ENCODE data around the gene NOVA2.

Gene NOVA2

DNA sequence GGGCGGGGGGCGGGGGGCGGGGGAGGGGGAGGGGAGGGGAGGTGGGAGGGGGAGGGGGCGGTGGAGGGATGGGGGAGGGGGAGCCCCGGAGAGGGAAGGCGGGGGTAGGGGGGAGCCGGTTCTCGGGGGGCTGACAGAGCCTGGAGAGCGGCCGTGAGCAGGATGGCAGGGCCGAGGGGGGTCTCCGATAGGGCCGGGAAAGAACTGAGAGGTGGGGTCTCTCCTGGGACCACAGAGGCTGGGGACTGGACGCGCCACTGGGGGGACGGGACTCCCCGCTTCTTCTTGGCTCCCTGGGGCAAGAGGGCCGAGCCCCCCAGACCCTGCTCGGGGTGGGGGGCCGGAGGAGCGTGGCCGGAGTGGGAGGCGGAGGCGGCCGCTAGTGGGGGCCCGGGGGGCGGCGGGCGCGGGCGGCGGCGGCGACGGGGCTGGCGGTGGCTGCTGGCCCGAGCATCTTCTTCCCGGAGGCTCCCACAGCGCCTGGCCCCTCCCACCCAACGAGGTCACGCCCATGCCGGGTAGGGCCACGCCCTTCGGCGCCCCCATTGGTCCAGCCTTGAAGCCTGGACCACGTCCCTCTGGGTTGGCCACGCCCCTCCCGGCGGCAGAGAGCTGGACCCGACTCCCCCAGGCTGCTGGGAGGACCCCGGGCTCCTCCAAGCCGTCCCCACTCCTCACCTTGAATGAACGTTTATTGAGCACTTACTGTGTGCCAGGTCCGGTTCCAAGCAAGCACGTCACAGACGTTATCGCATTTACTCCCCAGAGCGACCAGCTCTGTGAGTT, at the start of gene NOVA2:
TSS of gene NOVA2 (minus strand) at position 313 of the 786 bp plus-strand sequence. CDS start 514 bp downstream, outside the sequence.
- peak; percentile 17 to 22 for DNase-seq

- no peak for DNase-seq
These were observed 49.7 kb upstream of the NOVA2 start for GRCh38 chr19:46023311-46023779.

DNA sequence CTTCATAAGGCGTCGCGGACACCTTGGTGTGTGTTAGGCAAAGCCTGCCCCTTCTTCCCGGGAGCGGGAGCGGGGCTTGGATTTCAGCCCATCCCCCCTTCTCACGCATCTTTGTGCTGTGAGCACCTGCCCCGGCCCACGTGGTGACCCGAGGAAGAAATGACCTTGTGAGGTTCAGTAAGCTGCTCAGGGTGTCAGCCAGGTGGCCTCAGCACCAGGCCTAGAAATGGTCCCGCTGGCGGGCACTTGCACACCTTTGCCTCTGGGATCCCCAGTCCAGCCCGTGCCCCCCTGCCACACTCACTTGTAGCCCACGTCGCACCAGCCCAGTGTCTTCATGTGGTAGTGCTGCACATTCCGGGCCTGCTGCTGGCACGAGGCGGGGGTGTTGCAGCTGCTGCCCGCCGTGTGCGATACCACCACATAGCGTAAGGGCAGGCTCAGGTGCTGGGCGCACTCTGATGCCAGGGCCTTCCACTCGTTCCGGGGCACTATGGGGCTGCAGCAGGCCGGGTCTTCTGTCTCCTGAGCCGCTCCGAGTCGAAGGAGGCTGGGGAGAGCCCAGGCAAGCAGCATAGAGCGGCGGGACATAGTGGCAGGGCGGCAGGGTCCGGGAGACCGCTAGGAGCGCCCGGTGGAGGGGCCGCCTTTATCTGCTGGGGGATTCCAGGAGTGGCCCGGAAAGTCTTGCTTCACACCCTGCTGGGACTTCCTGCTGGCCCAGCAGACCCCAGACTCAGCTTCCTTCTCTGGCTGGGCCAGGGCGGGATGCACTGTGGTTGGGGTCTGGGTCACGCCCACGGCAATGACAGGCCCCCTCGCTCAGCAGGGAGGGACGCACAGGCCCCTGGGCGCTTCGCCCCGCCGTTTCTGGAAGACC, 49.0 kb upstream of the NOVA2 start, which contains the start of gene PGLYRP1:
TSS of gene PGLYRP1 (minus strand) at position 623 of the 880 bp plus-strand sequence. CDS start at position 591, 32 bp downstream.
- DNase-seq = no peak

GRCh38 chr19:46022061-46022430, 48.4 kb upstream of the NOVA2 start:
- DNase-seq = no peak

DNA sequence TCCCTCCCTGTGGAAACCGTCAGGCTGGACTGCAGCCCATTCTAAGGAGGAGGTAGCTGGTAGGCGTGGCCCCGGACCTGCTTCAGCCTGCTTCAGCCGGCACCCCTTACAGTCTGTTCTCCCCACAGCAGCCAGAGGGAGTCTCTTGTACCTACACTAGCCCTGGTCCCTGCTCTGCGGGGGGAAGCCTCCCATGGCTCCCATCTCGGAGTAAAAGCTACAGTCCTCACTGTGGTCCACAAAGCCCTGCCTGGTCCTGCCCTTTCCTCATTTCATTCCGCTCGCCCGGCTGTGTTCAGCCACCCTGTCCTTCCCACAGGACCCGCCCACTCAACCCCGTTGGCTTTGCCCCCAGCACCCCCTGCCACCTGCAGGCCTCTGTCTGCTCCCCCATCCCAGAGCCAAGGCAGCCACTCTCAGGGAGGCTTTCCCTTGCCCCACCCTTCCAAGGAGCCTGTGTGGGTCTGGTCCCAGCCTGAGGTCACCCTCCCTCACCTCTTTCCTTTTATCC, 47.9 kb upstream of the NOVA2 start:
- DNase-seq = no peak

DNA sequence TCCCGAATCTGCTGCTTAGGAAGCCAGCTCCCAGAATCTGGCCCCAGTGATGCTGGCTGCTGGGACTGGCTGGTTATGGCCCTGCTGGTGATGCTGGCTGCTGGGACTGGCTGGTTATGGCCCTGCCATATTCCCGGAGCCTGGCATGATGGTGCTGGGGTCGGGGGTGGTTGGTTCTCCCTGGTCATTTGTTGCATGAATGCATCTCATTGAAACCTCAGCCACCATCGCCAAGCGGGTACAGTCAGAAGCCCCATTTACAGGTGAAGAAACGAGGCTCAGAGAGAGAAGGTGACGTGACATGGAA, 47.1 kb upstream of the NOVA2 start:
- DNase-seq = no peak

- DNase-seq = no peak
These were observed 45.6 kb upstream of the NOVA2 start for GRCh38 chr19:46019270-46019669.

DNA sequence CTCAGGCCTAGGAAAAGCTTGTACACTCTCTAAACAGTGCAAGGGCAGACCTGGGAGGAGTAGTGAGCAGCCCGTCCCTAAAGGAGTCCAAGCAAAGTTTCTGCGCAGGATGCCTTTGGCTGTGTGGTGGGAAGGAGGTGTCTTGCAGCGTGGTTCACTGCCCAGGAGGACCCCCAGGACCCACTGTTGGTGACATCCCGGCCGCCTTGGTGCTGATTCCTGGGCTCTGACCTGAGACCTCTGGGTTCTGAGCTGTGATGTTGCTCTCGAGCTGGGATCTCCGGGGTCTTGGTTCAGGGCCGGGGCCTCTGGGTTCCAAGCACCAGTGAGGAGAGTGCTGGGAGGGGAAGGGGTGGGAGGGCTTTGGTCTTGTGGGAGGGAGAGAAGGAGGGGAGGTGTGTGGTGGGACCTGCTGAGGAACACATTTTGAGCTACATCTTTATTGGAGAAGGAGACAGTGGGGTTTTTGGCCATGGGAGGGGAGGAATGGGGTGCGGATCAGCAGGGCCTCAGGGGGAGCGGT, 45.1 kb upstream of the NOVA2 start:
- DNase-seq = no peak

GRCh38 chr19:46017874-46018675, 44.4 kb upstream of the NOVA2 start:
- DNase-seq = no peak

DNA sequence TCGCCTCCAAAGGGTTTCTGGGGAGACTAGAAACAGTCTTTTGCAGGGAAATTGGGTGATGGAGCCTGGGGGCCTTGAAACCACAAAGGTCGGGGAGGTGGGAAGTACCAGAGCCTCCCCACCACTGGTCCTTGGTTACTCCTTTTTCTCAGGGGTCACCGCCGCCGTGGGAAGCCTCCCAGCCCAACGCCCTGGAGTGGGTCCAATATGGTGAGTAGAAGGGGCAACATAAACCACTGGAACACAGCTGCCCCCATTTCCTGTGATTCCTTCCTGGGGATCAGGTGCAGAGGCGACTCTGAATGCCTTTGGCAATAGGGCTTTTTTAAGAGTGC, 43.4 kb upstream of the NOVA2 start:
- DNase-seq = no peak

DNA sequence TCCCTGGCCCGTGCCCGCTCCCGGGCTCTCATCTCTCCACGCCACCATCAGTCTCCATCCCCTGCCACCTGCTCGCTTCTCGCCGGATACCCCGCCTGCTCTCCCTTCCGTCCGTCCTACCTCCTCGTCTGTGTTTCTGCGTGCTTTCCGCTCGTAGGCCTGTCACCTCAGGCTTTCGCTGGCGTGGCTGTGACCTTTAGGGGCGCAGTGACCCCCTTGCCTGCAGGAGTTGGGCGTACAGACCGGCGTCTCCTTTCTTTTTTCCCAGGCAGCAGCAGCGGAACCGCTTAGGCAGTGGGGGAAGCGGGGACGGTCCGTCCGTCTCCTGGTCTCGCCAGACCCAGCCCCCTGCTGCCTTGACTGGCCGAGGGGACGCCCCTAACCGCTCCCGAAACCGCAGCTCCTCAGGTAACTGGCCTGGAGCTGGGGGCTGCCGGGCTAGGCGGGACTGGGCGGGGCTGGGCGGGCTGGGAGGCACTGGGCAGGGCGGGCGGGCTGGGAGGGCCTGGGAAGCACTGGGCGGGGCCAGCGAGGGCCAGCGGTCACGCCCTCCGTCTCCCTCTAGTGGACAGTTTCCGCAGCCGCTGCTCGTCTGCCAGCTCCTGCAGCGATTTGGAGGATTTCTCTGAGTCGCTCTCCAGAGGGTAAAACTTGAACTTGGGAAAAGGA, 42.9 kb upstream of the NOVA2 start:
- DNase-seq = peak; percentile 81 to 85

GRCh38 chr19:46015687-46016425, 42.2 kb upstream of the NOVA2 start:
- peak; percentile 38 to 43 for DNase-seq

GRCh38 chr19:46014941-46015686, 41.4 kb upstream of the NOVA2 start:
- peak; percentile 68 to 70 for DNase-seq

DNA sequence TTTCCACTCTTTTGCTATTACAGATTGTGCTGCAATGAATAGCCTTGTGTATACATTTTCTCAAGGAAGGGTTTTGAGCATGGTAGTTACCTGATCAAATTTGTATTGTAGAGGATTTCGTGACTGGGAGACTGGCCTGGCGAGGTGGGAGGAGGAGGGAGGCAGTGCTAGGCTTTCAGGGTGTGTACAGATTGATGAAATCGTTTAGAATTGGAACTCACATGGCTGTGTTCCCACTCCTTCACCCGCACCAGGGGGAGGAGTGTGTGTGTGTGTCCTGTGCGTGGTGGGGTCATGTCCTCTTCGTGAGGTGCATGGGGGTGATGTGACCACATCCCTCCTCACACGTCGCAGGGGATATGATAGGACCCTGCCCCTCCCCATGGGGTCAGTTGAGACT, 40.9 kb upstream of the NOVA2 start:
- no peak for DNase-seq

DNA sequence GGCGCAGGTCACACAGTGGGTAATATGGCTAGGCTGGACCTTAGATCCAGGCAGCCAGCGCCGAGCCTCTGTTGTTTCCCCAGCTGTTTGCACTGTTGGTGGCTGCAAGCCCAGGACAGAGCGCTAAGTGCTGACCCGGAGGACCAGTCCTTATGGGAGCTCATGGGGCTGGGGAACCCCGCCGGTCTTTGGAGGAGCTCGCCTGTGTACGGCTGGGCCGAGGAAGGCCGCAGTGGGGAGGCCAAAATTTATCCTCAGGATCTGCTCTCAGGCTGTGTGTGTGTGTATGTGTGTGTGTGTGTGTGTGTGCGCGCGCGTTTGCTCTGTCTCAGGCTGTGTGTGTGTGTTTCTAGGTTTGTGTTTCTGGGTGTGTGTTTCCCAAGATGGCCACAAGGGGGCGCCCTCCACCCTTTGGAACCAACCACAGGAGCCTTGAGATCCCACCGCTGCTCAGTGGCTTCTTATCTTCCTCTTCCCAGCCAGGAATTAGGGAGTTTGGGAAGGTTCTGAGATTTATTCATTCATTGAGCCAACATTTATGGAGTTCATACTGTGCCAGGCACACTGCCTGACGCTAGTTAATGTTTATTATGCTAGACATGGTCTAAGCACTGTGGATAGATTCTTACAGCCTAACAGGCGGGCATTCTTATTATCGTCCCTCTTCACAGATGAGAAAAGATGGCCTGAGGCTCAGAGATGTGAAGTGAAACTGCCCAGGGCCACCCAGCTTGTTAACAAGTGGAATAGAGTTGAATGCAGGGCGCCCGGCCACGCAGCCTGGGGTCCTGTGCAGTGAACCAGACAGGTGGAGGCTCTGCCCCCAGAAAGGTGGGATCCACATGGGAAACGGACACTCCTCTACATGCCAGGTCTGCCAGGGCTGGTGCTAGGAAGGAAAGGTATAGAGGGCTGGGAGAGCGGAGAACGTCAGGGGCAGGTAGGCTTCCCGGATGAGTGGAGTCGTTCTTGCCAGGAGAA, 36.2 kb upstream of the NOVA2 start:
- DNase-seq = peak; percentile 66 to 69

DNA sequence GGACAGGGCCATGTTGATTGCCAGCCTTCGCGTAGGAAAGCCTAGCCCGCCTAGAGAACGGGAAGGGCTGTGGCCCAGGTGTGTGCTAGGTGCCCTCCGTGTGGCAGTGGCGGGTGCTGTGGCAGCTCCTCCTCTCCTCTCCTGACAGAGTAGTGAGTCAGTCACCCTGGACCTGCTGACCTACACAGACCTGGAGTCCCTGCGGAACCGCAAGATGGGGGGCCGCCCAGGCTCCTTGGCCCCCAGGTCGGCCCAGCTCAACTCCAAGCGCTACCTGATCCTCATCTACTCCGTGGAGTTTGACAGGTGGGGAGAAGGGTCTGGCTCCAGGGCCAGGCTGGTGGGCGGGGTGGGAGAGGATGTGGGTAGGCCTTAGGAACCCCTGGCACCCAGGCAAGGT, 32.7 kb upstream of the NOVA2 start:
- DNase-seq = no peak

DNA sequence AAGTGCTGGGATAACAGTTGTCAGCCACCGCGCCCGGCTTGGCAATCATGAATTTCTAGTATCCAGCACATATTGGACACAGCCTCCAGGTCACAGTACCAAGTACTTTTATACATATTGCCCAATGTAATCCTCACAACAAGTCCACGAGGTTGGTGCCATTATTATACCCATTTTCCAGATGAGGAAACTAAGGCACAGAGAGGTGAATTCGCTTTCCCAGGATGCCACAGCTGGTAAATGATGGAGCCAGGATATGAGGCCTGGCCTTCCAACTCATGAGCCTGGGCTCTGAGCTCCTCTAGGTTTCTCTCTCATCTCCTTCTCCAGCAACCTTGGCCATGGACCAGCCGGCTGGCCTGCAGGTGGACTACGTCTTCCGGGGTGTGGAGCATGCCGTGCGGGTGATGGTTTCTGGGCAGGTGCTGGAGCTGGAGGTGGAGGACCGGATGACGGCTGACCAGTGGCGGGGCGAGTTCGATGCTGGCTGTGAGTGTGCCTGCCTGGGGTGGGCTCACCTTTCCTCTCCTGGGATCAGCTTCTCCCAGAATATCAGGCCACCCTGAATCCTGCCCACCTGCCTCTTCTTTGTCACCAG, 29.1 kb upstream of the NOVA2 start:
- no peak for DNase-seq

DNA sequence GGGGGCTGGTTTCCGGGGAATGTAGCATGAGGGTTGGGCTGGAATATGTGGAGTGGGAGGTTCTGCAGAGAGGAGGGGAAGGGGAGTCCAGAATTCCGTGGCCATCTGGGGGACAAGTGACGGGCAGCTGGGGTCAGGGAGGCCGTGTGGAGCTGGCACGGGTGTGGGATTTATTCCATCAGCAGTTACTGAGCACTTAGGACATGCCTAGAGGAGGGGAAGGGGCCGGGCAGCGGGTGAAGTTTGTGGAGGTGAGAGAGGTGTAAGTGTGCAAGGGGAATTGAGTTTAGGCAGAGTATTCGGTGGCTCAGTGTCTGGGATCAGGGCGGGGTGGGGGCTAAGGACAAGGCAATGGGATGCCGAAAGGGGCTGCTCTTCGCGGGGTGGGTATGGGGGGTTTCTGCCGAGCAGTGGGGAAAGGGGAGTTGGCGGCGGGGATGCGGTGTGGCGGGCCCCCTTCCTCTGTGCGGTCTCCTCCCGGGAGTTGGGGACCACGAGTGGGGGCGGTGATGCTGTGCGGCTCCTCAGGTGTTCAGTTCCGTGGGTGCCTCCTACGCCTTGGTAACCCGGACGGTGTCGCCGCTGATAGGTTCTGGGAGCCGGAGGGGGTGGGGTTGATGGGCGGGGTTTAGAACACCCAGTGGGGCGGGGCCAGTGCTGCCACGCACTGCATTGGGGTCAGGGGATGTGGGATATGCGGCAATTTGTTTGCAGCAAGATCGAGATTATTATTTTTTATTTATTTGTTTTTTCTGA, 27.0 kb upstream of the NOVA2 start:
- DNase-seq = peak; percentile 81 to 85

All from CD4-positive, alpha-beta T cell treated with Interleukin-4 for 1 hour (primary cell).